Transverse colon (tissue), 4 donors: ENCODE measurements around the gene RBFA. TPM values are rescaled to one million over a fixed set of nuclear protein-coding genes. Genes with fewer than 3 reads are reported as not detected.

Experiments used
- DNase-seq: peaks from one replicate; pipeline ENCODE4 v3.0.0-alpha.2; 2019
- H3K27ac ChIP-seq, 4 donors: fragments of 200-600 bp; sonication (generic); 2 replicates each; pipeline ENCODE4 v1.5.1; 2016 to 2018; ENCODE audit warnings: inconsistent platforms in 4 of 4
- H3K27me3 ChIP-seq: fragments of 200-600 bp; sonication (generic); 2 replicates; pipeline ENCODE4 v1.5.1; 2017; ENCODE audit warnings: inconsistent platforms
- H3K36me3 ChIP-seq, 4 donors: fragments of 200-600 bp; sonication (generic); 2 replicates each; pipeline ENCODE4 v1.5.1; 2017 to 2019; ENCODE audit warnings: inconsistent platforms in 4 of 4
- H3K4me1 ChIP-seq, 4 donors: fragments of 200-600 bp; sonication (generic); 2 replicates each; pipeline ENCODE4 v1.5.1; 2017 to 2020; ENCODE audit warnings: inconsistent platforms in 4 of 4
- H3K4me3 ChIP-seq, 4 donors: fragments of 200-600 bp; sonication (generic); 1 replicate in 1 of 4; 2 replicates in 3 of 4; pipeline versions ENCODE4 v1.5.1 to v1.6.1; 2017 to 2019; ENCODE audit warnings: inconsistent platforms in 4 of 4
- H3K9me3 ChIP-seq, 2 donors: fragments of 200-600 bp; sonication (generic); 2 replicates each; pipeline ENCODE4 v1.5.1; 2017 to 2019; ENCODE audit warnings: inconsistent platforms in 2 of 2
- CTCF ChIP-seq, 5 experiments: fragments of 200-600 bp in 3 of 5; fragments of 450-650 bp in 2 of 5; sonication (generic) in 3 of 5; IDR thresholded peaks; 1 replicate in 2 of 5; 2 replicates in 3 of 5; pipeline ENCODE4 v1.5.1; 2016 to 2017; ENCODE audit warnings: antibody characterized with exemption in 5 of 5, inconsistent platforms in 3 of 5, mild to moderate bottlenecking in 2 of 5, moderate library complexity in 1 of 5
- EP300 ChIP-seq: sonication (generic); formaldehyde crosslinking; IDR thresholded peaks from one replicate; pipeline ENCODE4 v1.6.1; 2017; ENCODE audit warnings: antibody characterized with exemption, low read depth
- POLR2A ChIP-seq: fragments of 450-650 bp; IDR thresholded peaks from one replicate; pipeline ENCODE4 v1.6.1; 2016; ENCODE audit warnings: antibody characterized with exemption, mild to moderate bottlenecking, moderate library complexity
- POLR2AphosphoS5 ChIP-seq, 3 donors: sonication (generic); formaldehyde crosslinking; IDR thresholded peaks; one replicate each; pipeline ENCODE4 v1.6.1; 2016; ENCODE audit warnings: antibody characterized with exemption in 3 of 3
- WGBS, 2 donors: methylation state at CpG; one replicate each; pipeline ENCODE4 v1.1.5; 2018; ENCODE audit warnings: low coverage in 1 of 2; 5-methylcytosine and 5-hydroxymethylcytosine counted together
- in situ Hi-C, 4 donors: fragments of 200-750 bp; cut with MboI; loops; one replicate each; pipeline versions ENCODE4 v1.15.0 to v1.15.1; 2017; ENCODE audit warnings: low sequenced_read_pairs in 3 of 4, low pct_ligation_motif_present in 1 of 4, low pct_unique_long_range_greater_than_20kb in 1 of 4
- intact Hi-C: fragments of 100-400 bp; cut with DNase I; formaldehyde crosslinking; loops from one replicate; pipeline ENCODE4 v1.15.1; 2023; ENCODE audit warnings: low total_unique reads
- total RNA-seq, 4 donors: library from RNA; depleted of rRNA; stranded (reverse); fragments of >200 nt; gene quantifications; one replicate each; pipeline ENCODE4 v1.1.0, GENCODE V29; 2016

The RBFA gene
- total RNA-seq, 4 donors from 2014 or later: 5.6 to 35.1 (median 25.8) TPM

- Histone ChIP-seq H3K27ac (peak overlapping the region; percentile 90 to 94 (median 92)), H3K27me3 (no peaks in the 10 kb centered on the region), H3K4me1 (peaks cover 8 to 12% (median 9%) of the 10 kb centered on the region in 4 donors), H3K36me3 (no peaks in the 10 kb centered on the region), H3K4me3 (peak overlapping the region; percentile 73 to 88 (median 77)), H3K9me3 (no peaks in the 10 kb centered on the region)
- intact Hi-C loops: loop anchor here (2.0 kb wide), 2 partner anchors 75 to 83 kb away; partner anchors contain the start of genes ADNP2 and SLC66A2
- in situ Hi-C loops: loop anchor here in 1 of 4 donors (10.0 kb wide), 1 partner anchor 79 kb away; the partner anchor contains the start of gene SLC66A2
- TF ChIP-seq POLR2AphosphoS5 (IDR thresholded peaks at IDR 0.05): peak; percentile 47 to 62 (median 50)
- no peak for TF ChIP-seq CTCF (IDR thresholded peaks at IDR 0.05)
- peak; percentile 23 for TF ChIP-seq EP300
- peak; percentile 62 for TF ChIP-seq POLR2A
- WGBS, 2 donors: 8 to 20% methylated on average over 3 to 71 of the region's 90 CpGs
- no peak for DNase-seq
These were observed 810 bp upstream of the RBFA start for GRCh38 chr18:80033181-80034067.

- in situ Hi-C loops (loop anchor here in 1 of 4 donors (5.0 to 10.0 kb wide), 2 partner anchors 67 to 80 kb away; partner anchors contain the start of gene SLC66A2), intact Hi-C loops (loop anchor here (2.0 kb wide), 1 partner anchor 74 kb away; the partner anchor contains the start of gene ADNP2)
- peak overlapping the region; percentile 65 to 79 (median 74) for H3K4me3 ChIP-seq
- 13 to 14% methylated on average over 7 to 8 of the region's 8 CpGs for WGBS, 2 donors
- no peaks in the 10 kb centered on the region for H3K9me3 ChIP-seq
- peaks cover 8 to 12% (median 9%) of the 10 kb centered on the region in 4 donors for H3K4me1 ChIP-seq
- H3K36me3 ChIP-seq: no peaks in the 10 kb centered on the region
- DNase-seq: no peak
- TF ChIP-seq POLR2A (no peak), EP300 (no peak), POLR2AphosphoS5 (IDR thresholded peaks at IDR 0.05) (no peak), CTCF (IDR thresholded peaks at IDR 0.05) (peak in 1 of 5 experiments; percentile 5)
- no peaks in the 10 kb centered on the region for H3K27me3 ChIP-seq
- H3K27ac ChIP-seq: peak overlapping the region; percentile 90 to 94 (median 92)
These were observed 695 bp downstream of the RBFA start for GRCh38 chr18:80034852-80035406.

GRCh38 chr18:80035997-80036396, 1.8 kb downstream of the RBFA start:
- TF ChIP-seq EP300 (no peak), POLR2AphosphoS5 (IDR thresholded peaks at IDR 0.05) (no peak), CTCF (IDR thresholded peaks at IDR 0.05) (no peak), POLR2A (no peak)
- intact Hi-C loops: loop anchor here (2.0 kb wide), 1 partner anchor 73 kb away; the partner anchor contains the start of gene ADNP2
- in situ Hi-C loops: loop anchor here in 1 of 4 donors (5.0 to 10.0 kb wide), 2 partner anchors 66 to 81 kb away; partner anchors contain the start of gene SLC66A2
- DNase-seq: no peak
- WGBS, 2 donors: 90 to 91% methylated on average over 5 to 7 of the region's 7 CpGs
- no peaks in the 10 kb centered on the region for H3K27me3 ChIP-seq
- H3K4me1 ChIP-seq: peaks cover 8 to 12% (median 9%) of the 10 kb centered on the region in 4 donors
- no peak overlapping the region for H3K27ac ChIP-seq
- no peaks in the 10 kb centered on the region for H3K9me3 ChIP-seq
- H3K36me3 ChIP-seq: no peaks in the 10 kb centered on the region
- H3K4me3 ChIP-seq: no peak overlapping the region

GRCh38 chr18:80037300-80037699, 3.1 kb downstream of the RBFA start:
- DNase-seq: no peak
- H3K27ac ChIP-seq: no peak overlapping the region
- peaks cover 8 to 12% (median 9%) of the 10 kb centered on the region in 4 donors for H3K4me1 ChIP-seq
- H3K9me3 ChIP-seq: no peaks in the 10 kb centered on the region
- no peak overlapping the region for H3K4me3 ChIP-seq
- in situ Hi-C loops (loop anchor here in 1 of 4 donors (5.0 to 10.0 kb wide), 2 partner anchors 65 to 82 kb away; partner anchors contain the start of gene SLC66A2), intact Hi-C loops (no loop called here)
- H3K36me3 ChIP-seq: peaks cover 0 to 2% (median 0%) of the 10 kb centered on the region in 4 donors
- TF ChIP-seq CTCF (IDR thresholded peaks at IDR 0.05): no peak
- no peak for TF ChIP-seq EP300
- TF ChIP-seq POLR2A: no peak
- TF ChIP-seq POLR2AphosphoS5 (IDR thresholded peaks at IDR 0.05): no peak
- WGBS, 2 donors: 80 to 95% methylated on average over 1 to 12 of the region's 12 CpGs
- H3K27me3 ChIP-seq: no peaks in the 10 kb centered on the region
